Mesothelial cell of epicardium (in vitro differentiated cells): ENCODE measurements around the gene TFF1. TPM values are rescaled to one million over a fixed set of nuclear protein-coding genes. Genes with fewer than 3 reads are reported as not detected.

ENCODE experiments used
- DNase-seq, 2 experiments: peaks; one replicate each; pipeline ENCODE4 v3.0.0; 2021; ENCODE audit warnings: low spot score in 2 of 2; ENCODE audit not compliant: unreplicated experiment in 2 of 2
- H3K27ac Mint-ChIP-seq: 2 replicates; pipeline ENCODE4 v1.8.0; 2021; ENCODE audit warnings: mixed read lengths
- H3K27me3 Mint-ChIP-seq: 2 replicates; pipeline ENCODE4 v1.8.0; 2021; ENCODE audit warnings: low read depth, mixed read lengths
- H3K36me3 Mint-ChIP-seq: 2 replicates; pipeline ENCODE4 v1.8.0; 2021; ENCODE audit warnings: mixed read lengths
- H3K4me1 Mint-ChIP-seq: 2 replicates; pipeline ENCODE4 v1.8.0; 2021; ENCODE audit warnings: mixed read lengths
- H3K4me3 Mint-ChIP-seq: 2 replicates; pipeline ENCODE4 v1.8.0; 2021; ENCODE audit warnings: mild to moderate bottlenecking, moderate library complexity, mixed read lengths
- H3K9me3 Mint-ChIP-seq: 2 replicates; pipeline ENCODE4 v1.8.0; 2021; ENCODE audit warnings: mixed read lengths
- total RNA-seq: library from RNA; stranded (reverse); gene quantifications from 3 replicates; pipeline ENCODE4 v1.2.1, GENCODE V29; 2021
- TF ChIP-seq, protein P1 (sequence below): fragments of 200-600 bp; sonication (generic); IDR thresholded peaks from one replicate; pipeline ENCODE4 v1.5.0; 2021; ENCODE audit warnings: antibody characterized with exemption; ENCODE audit not compliant: unreplicated experiment

The TFF1 gene
- total RNA-seq, 1 donor from 2014 or later: not detected

DNA sequence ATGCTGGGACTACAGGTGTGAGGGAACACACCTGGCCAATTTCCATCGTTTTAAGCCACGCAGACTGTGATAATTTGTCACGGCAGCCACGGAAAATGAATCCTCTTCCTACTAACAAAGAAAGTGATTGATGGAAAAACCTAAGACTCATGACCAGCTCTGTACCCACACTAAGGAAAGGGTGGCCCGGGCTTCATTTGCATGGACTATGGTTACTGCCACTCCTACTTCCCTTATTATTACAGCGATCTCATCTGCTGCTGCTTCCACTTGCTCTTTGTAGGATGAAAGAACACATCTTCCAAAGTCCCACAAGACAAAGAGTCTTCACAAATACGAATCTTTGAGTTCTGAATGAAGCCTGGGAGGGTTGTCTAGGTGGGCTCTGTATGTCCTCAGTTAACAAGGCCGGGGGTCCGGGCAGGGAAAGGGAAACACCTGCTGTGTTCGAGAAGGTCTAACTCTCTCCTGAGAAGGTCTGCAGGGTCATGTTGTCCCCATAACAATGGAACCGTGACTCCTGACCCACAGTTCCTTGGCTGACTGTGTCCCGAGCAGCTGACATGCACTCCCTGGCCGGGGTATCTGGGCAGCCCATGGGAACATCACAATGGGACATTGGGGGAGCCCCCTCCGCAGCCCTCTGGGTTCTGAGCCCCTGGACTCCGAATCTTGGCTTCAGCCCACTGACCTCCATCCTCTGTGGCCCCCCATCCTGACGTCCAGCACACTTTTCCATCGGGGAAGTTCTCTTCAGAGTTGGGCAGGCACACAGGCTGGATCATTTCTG lies 13.3 kb upstream of the TFF1 start:
- TF ChIP-seq, protein P1, sequence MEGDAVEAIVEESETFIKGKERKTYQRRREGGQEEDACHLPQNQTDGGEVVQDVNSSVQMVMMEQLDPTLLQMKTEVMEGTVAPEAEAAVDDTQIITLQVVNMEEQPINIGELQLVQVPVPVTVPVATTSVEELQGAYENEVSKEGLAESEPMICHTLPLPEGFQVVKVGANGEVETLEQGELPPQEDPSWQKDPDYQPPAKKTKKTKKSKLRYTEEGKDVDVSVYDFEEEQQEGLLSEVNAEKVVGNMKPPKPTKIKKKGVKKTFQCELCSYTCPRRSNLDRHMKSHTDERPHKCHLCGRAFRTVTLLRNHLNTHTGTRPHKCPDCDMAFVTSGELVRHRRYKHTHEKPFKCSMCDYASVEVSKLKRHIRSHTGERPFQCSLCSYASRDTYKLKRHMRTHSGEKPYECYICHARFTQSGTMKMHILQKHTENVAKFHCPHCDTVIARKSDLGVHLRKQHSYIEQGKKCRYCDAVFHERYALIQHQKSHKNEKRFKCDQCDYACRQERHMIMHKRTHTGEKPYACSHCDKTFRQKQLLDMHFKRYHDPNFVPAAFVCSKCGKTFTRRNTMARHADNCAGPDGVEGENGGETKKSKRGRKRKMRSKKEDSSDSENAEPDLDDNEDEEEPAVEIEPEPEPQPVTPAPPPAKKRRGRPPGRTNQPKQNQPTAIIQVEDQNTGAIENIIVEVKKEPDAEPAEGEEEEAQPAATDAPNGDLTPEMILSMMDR: no peak
- Mint-ChIP-seq H3K4me1 (no peaks in the 10 kb centered on the region), H3K4me3 (no peak overlapping the region), H3K36me3 (no peaks in the 10 kb centered on the region), H3K9me3 (peaks cover 10% of the 10 kb centered on the region), H3K27ac (no peak overlapping the region), H3K27me3 (peaks cover 43% of the 10 kb centered on the region)
- DNase-seq: no peak

DNA sequence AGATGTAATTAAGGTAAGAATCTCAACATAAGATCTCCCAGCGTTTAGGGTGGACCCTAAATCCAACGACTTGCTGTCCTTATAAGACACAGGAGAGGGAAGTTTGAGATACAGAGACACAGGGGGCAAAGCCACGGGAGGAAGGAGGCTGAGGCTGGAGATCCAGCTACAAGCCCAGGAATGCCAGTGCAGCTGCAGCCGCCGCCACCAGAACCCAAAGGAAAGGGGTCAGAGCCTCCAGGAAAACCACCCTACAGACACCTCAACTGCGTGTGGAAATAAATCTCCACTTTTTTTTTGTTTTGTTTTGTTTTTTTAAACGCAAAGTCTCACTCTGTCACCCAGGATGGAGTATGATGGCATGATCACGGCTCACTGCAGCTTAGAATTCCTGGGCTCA lies 12.1 kb upstream of the TFF1 start:
- peaks cover 43% of the 10 kb centered on the region for H3K27me3 Mint-ChIP-seq
- DNase-seq: no peak
- no peaks in the 10 kb centered on the region for H3K4me1 Mint-ChIP-seq
- peaks cover 10% of the 10 kb centered on the region for H3K9me3 Mint-ChIP-seq
- no peak overlapping the region for H3K4me3 Mint-ChIP-seq
- no peaks in the 10 kb centered on the region for H3K36me3 Mint-ChIP-seq
- H3K27ac Mint-ChIP-seq: no peak overlapping the region
- TF ChIP-seq, protein P1: no peak

DNA sequence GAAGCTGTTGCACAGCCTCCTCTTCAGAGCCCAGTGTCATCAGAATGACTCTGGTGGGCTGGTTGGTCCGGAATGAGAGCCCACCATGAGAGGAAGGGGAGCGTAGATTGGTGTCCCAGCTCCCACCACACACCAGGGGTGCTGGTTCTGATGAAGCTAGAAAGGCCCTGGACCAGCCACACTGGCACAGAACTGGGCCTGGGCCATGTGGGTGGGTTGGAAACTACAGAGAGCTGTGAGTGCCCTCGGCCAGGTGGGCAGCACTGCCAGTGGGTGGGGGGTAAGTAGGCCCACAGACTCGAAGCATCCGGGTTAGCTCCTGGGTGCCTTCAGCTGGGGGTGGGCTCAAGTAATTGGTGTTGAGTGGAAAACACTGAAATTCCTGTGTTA lies 11.6 kb upstream of the TFF1 start:
- H3K36me3 Mint-ChIP-seq: no peaks in the 10 kb centered on the region
- H3K27me3 Mint-ChIP-seq: peaks cover 47% of the 10 kb centered on the region
- peaks cover 10% of the 10 kb centered on the region for H3K9me3 Mint-ChIP-seq
- DNase-seq: no peak
- TF ChIP-seq, protein P1: no peak
- no peak overlapping the region for H3K27ac Mint-ChIP-seq
- H3K4me3 Mint-ChIP-seq: no peak overlapping the region
- no peaks in the 10 kb centered on the region for H3K4me1 Mint-ChIP-seq

DNA sequence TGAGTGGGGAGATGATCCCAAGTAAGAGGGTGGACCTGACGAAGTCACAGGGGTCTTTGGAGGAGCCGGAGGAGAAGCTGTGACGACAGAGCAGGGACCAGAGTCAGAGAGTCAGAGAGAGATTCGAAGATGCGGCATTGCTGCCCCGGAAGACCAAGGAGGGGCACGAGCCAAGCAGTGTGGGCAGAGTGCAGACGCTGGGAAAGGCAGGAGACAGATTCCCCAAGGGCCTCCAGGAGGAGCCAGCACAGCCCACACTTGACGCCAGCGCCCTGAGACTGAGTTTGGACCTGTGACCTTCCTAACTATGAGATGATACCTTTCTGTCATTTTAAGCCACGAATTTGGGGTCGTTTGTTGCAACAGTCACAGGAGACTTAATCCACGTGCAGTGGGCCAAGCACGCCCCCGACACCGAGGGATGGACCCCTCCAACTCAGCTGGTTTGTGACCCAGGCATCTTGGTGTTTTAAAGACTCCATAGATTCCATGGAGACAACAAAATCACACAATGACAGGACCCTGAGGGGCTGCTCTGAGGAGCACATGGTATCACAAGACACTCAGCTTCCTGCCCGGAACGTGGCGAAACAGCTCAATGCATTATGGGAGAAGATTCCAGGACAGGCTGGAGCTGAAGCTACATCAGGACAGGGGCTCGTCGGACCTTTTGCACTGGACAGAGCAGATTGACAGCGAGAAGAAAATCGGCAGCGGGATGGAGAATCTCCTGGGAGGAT lies 11.0 kb upstream of the TFF1 start:
- Mint-ChIP-seq H3K36me3 (no peaks in the 10 kb centered on the region), H3K27me3 (peaks cover 44% of the 10 kb centered on the region), H3K4me3 (no peak overlapping the region), H3K4me1 (no peaks in the 10 kb centered on the region), H3K27ac (no peak overlapping the region), H3K9me3 (peaks cover 7% of the 10 kb centered on the region)
- no peak for DNase-seq
- TF ChIP-seq, protein P1: no peak

DNA sequence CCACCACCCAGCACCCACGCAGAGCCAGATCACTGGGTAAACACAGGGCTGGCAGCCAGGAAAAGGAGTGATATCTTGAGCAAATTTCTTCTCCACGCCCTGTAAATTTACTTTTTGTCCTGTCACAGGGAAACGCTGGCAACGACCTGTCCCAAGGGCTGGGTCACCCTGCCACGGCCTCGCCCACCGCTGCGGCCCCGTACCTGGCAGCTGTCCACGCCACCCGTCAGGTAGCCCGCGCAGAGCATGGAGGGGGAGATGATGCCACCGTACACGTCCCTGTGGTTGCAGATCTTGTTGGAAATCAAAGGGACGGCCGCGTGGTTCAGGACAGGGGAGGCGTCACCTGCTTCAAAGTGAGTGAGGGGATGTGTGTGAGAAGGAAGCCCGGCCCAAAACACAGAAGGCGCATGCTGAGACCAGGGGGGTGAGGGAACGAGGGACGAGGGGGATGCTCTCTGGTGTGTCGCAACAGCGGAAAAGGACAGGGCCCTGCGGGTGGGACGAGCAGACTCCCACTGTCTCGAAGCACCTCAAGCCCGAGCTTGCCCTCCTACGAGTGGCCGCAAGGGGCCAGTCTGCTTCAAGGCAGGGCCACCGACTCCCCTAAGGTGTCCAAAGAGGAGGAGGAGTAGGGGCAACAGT lies 10.1 kb upstream of the TFF1 start:
- no peak for DNase-seq
- H3K9me3 Mint-ChIP-seq: peaks cover under 1% of the 10 kb centered on the region
- H3K4me1 Mint-ChIP-seq: no peaks in the 10 kb centered on the region
- no peak overlapping the region for H3K4me3 Mint-ChIP-seq
- H3K27me3 Mint-ChIP-seq: peaks cover 44% of the 10 kb centered on the region
- no peak overlapping the region for H3K27ac Mint-ChIP-seq
- H3K36me3 Mint-ChIP-seq: no peaks in the 10 kb centered on the region
- TF ChIP-seq, protein P1: no peak
